HG03060 (cell line): ENCODE data around the gene ATG2A.

Experiments used
- ATAC-seq: cut with Tn5 transposase; IDR thresholded peaks from one replicate; pipeline ENCODE4 v1.9.1; 2021; ENCODE audit warnings: low read depth, moderate number of reproducible peaks; ENCODE audit not compliant: unreplicated experiment

ATG2A gene

GRCh38 chr11:64888729-64889511 is 28.1 kb downstream of the ATG2A start:
- no peak for ATAC-seq

GRCh38 chr11:64888406-64888728 is 28.6 kb downstream of the ATG2A start:
- ATAC-seq, result no peak

- no peak for ATAC-seq
Observed at GRCh38 chr11:64887757-64888405, 29.1 kb downstream of the ATG2A start.

- ATAC-seq, result no peak
Observed at GRCh38 chr11:64887234-64887756, 29.7 kb downstream of the ATG2A start.

GRCh38 chr11:64885367-64886286 is 31.4 kb downstream of the ATG2A start:
- no peak for ATAC-seq

- ATAC-seq, result no peak
Observed at GRCh38 chr11:64884019-64884418, 33.0 kb downstream of the ATG2A start.

- ATAC-seq, result no peak
Observed at GRCh38 chr11:64883575-64883974, 33.4 kb downstream of the ATG2A start.

- ATAC-seq, result no peak
Observed at GRCh38 chr11:64882243-64882642, 34.8 kb downstream of the ATG2A start.

- ATAC-seq, result no peak
Observed at GRCh38 chr11:64881476-64881875, 35.5 kb downstream of the ATG2A start.

- ATAC-seq, result no peak
Observed at GRCh38 chr11:64880240-64881001, 36.6 kb downstream of the ATG2A start.

- ATAC-seq, result no peak
Observed at GRCh38 chr11:64879244-64879900, 37.6 kb downstream of the ATG2A start.

GRCh38 chr11:64878494-64879243 is 38.3 kb downstream of the ATG2A start, which contains the start of gene EHD1:
Gene EHD1, minus strand, starts transcription at chr11:64878621. Its CDS starts 157 bp downstream, at chr11:64878464.
- peak; percentile 51 for ATAC-seq

GRCh38 chr11:64878223-64878493 is 38.9 kb downstream of the ATG2A start:
- ATAC-seq, result no peak

- no peak for ATAC-seq
Observed at GRCh38 chr11:64877390-64878222, 39.4 kb downstream of the ATG2A start.

- ATAC-seq, result no peak
Observed at GRCh38 chr11:64876835-64877341, 40.1 kb downstream of the ATG2A start.

- ATAC-seq, result no peak
Observed at GRCh38 chr11:64876229-64876750, 40.7 kb downstream of the ATG2A start.

- ATAC-seq, result no peak
Observed at GRCh38 chr11:64875369-64876228, 41.4 kb downstream of the ATG2A start.
